ENCODE data around the gene SPATA45.

DNA sequence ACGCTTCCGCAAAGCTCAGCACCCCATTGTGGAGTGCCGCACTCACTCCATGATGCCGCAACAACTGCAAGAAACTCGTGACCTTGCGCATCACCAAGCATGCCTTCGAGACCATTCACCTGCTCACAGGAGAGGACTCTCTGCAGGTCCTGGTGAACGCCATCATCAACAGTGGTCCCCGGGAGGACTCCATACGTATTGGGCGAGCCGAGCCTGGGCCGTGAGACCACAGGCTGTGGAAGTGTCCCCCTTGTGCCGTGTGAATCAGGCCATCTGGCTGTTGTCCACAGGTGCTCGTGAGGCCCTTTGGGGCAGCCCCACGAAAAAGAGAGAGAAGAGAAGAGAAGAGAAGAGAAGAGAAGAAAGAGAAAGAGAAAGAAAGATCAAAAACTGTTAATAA, 23.2 kb downstream of the SPATA45 start:
- TF ChIP-seq, protein P1, sequence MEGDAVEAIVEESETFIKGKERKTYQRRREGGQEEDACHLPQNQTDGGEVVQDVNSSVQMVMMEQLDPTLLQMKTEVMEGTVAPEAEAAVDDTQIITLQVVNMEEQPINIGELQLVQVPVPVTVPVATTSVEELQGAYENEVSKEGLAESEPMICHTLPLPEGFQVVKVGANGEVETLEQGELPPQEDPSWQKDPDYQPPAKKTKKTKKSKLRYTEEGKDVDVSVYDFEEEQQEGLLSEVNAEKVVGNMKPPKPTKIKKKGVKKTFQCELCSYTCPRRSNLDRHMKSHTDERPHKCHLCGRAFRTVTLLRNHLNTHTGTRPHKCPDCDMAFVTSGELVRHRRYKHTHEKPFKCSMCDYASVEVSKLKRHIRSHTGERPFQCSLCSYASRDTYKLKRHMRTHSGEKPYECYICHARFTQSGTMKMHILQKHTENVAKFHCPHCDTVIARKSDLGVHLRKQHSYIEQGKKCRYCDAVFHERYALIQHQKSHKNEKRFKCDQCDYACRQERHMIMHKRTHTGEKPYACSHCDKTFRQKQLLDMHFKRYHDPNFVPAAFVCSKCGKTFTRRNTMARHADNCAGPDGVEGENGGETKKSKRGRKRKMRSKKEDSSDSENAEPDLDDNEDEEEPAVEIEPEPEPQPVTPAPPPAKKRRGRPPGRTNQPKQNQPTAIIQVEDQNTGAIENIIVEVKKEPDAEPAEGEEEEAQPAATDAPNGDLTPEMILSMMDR (IDR thresholded peaks at IDR 0.05; ENCODE audit: insufficient read depth, low read length, poor library complexity, severe bottlenecking) = no peak
- TF ChIP-seq EZH2phosphoT487 (conservative IDR thresholded peaks at IDR 0.05; ENCODE audit: low read length) = no peak
